CD4-positive, alpha-beta T cell treated with Interleukin-17A for 1 hour (primary cell): ENCODE measurements around the gene CEP162.
"Not testable (repeated sequence)": the region's sequence is repeated elsewhere in the genome, so short reads cannot be mapped to it uniquely, and the experiment has no call there.

ENCODE experiments used
- DNase-seq: peaks from one replicate; pipeline ENCODE4 v3.0.0-alpha.2; 2020

Gene CEP162

GRCh38 chr6:84137989-84138575 lies 89.4 kb downstream of the CEP162 start:
- DNase-seq, result no peak

DNA sequence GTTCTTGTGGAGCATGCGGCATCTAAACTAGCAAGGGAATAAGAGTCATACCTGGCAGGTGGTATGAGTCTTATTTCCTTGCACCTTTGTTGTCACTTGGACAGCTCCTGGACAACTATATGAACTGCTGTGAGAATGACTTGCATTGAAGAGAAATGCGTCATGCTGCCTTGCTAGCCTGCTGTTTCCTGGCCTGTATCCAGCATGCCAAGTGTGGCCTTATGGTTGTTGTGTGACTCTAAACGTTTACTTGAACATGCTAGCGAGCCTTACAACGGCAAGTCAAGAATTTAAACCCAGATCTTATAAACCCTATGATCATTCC lies 90.4 kb downstream of the CEP162 start:
- no peak for DNase-seq

GRCh38 chr6:84136364-84137050 lies 90.9 kb downstream of the CEP162 start:
- DNase-seq, result no peak

- no peak for DNase-seq
These were observed 92.2 kb downstream of the CEP162 start for GRCh38 chr6:84135291-84135690.

GRCh38 chr6:84133385-84133784 lies 94.1 kb downstream of the CEP162 start:
- DNase-seq, result not testable (repeated sequence)

GRCh38 chr6:84129588-84129987 lies 97.9 kb downstream of the CEP162 start:
- not testable (repeated sequence) for DNase-seq

GRCh38 chr6:84123186-84123585 lies 104.3 kb downstream of the CEP162 start:
- no peak for DNase-seq

- DNase-seq, result no peak
These were observed 108.2 kb downstream of the CEP162 start for GRCh38 chr6:84119277-84119676.

- DNase-seq, result no peak
These were observed 109.3 kb downstream of the CEP162 start for GRCh38 chr6:84118191-84118590.

- DNase-seq, result not testable (repeated sequence)
These were observed 112.4 kb downstream of the CEP162 start for GRCh38 chr6:84114933-84115594.

GRCh38 chr6:84111351-84111750 lies 116.1 kb downstream of the CEP162 start:
- not testable (repeated sequence) for DNase-seq

- no peak for DNase-seq
These were observed 119.9 kb downstream of the CEP162 start for GRCh38 chr6:84107495-84107894.

- not testable (repeated sequence) for DNase-seq
These were observed 122.1 kb downstream of the CEP162 start for GRCh38 chr6:84105215-84105924.

- DNase-seq, result no peak
These were observed 124.4 kb downstream of the CEP162 start for GRCh38 chr6:84103029-84103428.

DNA sequence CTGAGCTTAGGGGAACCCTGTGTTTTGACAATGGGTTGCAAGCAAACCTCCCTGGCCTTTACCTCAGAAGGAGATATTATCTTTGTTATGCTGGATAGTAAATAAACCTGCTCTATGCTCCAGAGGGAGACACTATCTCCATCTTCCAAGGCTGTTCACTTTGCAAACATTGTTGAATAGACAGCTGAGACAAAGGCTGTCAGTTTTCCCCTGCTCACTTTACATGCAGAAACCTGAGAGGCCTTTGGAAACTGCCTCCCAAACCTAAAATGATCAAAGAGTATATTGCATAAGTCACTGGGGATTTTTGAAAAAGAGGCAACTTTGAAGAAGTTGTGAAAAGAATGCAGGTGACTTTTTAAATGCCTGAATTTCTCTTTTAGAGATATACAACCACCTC lies 132.3 kb downstream of the CEP162 start:
- DNase-seq, result no peak

DNA sequence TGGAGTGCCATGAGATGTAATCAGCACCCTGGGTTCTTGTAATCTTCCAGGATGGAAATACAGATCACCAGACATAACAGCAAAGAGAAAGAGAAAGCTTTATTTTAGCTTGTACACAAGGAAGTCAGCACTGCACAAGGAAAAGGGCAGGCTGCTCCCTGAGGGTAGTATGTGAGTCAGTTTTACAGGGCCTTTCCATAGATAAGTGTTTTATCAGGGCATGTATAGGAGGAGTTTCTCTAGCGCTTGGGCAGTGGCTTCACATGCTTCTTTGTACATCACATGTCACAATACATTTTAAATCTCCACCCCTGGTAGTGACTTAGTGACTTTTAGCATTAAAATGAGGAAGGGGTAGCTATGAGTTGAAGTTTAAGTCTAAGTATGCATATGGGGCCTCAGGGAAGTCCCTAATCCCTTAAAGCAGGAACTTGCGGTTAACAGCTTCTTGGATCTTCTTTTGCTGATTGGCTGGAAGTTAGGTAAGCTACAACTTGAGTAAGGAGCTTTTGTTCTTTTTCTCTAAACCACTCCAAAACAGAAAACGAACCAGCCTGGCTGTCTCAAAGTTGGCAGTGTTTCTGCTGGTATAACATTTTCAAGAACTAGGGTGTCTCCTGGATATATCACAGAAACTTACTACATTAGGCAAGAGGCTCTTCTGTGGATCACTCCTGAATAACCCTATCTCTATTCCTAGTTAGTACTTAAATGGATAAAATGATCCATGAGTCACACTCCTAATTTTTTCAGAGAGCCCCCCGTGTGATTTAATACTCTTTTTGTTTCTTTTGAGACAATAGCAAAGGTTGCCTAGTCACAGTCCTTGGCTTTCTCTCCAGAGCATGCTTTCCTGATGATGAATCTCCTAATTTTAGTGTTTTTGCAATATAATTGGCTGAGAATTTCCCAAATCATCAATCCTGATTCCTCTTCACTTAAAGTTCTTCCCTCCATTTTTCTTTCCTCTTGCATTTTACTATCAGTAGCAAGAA lies 133.7 kb downstream of the CEP162 start:
- DNase-seq, result no peak

GRCh38 chr6:84089552-84089951 lies 137.9 kb downstream of the CEP162 start:
- no peak for DNase-seq

DNA sequence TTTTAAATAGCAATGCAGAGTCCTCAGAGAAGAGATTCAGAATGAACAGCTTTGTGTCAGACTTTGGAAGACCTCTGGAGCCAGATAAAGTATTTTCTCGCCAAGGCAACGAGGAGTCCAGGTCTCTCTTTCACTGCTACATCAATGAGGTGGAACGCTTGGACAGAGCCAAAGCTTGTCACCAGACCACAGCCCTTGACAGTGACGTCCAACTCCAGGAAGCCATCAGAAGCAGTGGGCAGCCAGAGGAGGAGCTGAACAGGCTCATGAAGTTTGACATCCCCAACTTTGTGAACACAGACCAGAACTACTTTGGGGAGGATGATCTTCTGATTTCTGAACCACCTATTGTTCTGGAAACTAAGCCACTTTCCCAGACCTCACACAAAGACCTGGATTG lies 138.4 kb downstream of the CEP162 start:
- no peak for DNase-seq

DNA sequence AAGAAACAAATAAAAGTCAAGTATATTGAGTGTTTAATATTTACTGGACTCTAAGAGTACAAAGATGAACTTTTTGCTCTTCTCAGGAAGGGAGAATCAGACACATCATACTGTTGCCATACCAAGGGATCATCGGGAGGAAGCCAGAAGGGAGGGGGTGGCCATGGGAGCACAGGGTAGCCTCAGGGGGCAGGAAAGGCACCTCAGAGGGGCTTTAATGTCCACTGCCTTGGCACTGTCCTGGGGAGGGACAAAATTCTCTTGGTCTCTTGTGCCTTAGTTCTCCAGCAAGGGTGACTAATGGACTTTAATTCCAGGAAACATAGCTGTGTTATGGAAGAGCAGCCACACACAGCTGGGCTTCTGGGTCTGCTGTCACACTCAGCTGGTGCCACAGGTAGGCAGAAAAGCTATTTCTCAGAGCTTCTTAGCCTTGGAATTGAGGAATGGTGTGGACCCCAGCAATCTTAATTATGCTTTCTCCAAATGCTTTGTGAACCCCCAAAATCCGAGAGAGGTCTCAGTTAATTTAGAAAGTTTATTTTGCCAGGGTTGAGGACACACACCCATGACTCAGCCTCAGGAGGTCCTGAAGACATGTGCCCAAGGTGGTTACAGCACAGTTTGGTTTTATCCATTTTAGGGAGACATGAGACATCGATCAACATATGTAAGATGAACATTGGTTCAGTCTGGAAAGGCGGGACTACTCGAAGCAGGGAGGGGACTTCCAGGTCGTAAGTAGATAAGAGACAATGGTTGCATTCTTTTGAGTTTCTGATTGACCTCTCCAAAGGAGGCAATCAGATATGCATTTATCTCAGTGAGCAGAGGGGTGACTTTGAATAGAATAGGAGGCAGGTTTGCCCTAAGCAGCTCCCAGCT lies 140.7 kb downstream of the CEP162 start:
- no peak for DNase-seq

DNA sequence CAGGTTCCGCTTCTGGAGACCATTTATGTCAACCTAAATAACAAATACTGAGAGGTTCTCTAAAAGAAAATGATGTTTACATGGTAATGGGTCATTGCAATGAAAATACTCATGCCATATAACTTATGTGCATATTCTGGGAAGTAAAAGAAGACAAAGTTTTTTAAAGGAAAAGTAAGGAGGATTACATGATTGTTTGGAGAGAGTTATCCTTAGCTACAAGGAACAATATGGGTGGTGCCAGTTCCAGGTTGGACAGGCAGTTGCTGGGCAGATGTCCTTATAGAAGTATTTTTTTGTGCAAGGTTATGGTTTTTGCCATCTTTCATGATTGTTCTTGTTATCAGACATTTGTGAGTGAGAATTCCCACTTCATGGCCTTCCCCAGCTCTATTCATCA lies 141.4 kb downstream of the CEP162 start:
- DNase-seq, result no peak

DNA sequence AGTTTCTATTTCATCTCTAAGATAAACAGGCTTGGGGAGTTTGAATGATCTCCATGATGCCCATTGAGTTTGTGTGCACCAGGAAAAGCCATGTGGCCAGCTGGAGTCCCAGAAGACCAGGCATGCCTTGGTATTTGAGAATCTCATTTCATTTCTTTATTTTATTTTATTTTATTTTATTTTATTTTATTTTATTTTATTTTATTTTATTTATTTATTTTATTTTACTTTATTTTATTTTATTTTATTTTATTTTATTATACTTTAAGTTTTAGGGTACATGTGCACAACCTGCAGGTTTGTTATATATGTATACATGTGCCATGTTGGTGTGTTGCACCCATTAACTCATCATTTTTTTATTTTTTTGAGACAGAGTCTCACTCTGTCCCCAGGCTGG lies 142.7 kb downstream of the CEP162 start:
- not testable (repeated sequence) for DNase-seq
